ENCODE measurements around the gene PDAP1. TPM values are rescaled to one million over a fixed set of nuclear protein-coding genes. Genes with fewer than 3 reads are reported as not detected.

PDAP1 gene
- total RNA-seq, 4 donors from 2014 or later, result 85.9 to 116 (median 99.9) TPM

GRCh38 chr7:99375070-99375807 is 33.2 kb downstream of the PDAP1 start:
- Histone ChIP-seq H3K27ac (replicated peaks in 1 of 4) (peak overlapping the region; percentile 80 to 93 (median 90)), H3K36me3 (peaks cover 3 to 24% (median 14%) of the 10 kb centered on the region in 4 donors), H3K4me1 (peaks cover 40 to 60% (median 54%) of the 10 kb centered on the region in 4 donors), H3K27me3 (no peaks in the 10 kb centered on the region), H3K4me3 (peak overlapping the region; percentile 86 to 99 (median 92)), H3K9me3 (no peaks in the 10 kb centered on the region)
- TF ChIP-seq EP300 (IDR thresholded peaks at IDR 0.05), result no peak
- peak; percentile 66 to 76 for TF ChIP-seq POLR2AphosphoS5 (IDR thresholded peaks at IDR 0.05)
- no peak for TF ChIP-seq CTCF (IDR thresholded peaks at IDR 0.05)
- TF ChIP-seq POLR2A (IDR thresholded peaks at IDR 0.05; ENCODE audit: low read depth), result no peak
- WGBS, result 23% methylated on average over 9 of the region's 58 CpGs
- intact Hi-C loops (cut with DNase I), result no loop called here
- peak; percentile 93 for DNase-seq (ENCODE audit: extremely low spot score)

- H3K4me3 ChIP-seq, result peak within 1 kb of the TSS; percentile 86 to 99 (median 92)
- no peaks in the 10 kb centered on the region for H3K9me3 ChIP-seq
- TF ChIP-seq POLR2AphosphoS5 (IDR thresholded peaks at IDR 0.05), result peak; percentile 31 to 83
- no peak for TF ChIP-seq POLR2A (IDR thresholded peaks at IDR 0.05; ENCODE audit: low read depth)
- TF ChIP-seq CTCF (IDR thresholded peaks at IDR 0.05), result no peak
- no peak for TF ChIP-seq EP300 (IDR thresholded peaks at IDR 0.05)
- intact Hi-C loops (cut with DNase I), result no loop called here
- 7% methylated on average over 14 of the region's 95 CpGs for WGBS
- H3K4me1 ChIP-seq, result peaks cover 32 to 53% (median 47%) of the 10 kb centered on the region in 4 donors
- peaks cover 3 to 24% (median 15%) of the 10 kb centered on the region in 4 donors for H3K36me3 ChIP-seq
- peak within 1 kb of the TSS; percentile 80 to 93 (median 90) for H3K27ac ChIP-seq (replicated peaks in 1 of 4)
- DNase-seq (ENCODE audit: extremely low spot score), result peak; percentile 94
- H3K27me3 ChIP-seq, result no peaks in the 10 kb centered on the region
Measured at GRCh38 chr7:99374111-99375064, 34.0 kb downstream of the PDAP1 start, which contains the start of gene ARPC1B. TSS of gene ARPC1B (plus strand) at chr7:99374730. CDS start at chr7:99385715, 10,985 bp downstream.

GRCh38 chr7:99373091-99374066 is 35.0 kb downstream of the PDAP1 start:
- TF ChIP-seq POLR2A (IDR thresholded peaks at IDR 0.05; ENCODE audit: low read depth), result no peak
- TF ChIP-seq EP300 (IDR thresholded peaks at IDR 0.05), result no peak
- no peak for TF ChIP-seq CTCF (IDR thresholded peaks at IDR 0.05)
- TF ChIP-seq POLR2AphosphoS5 (IDR thresholded peaks at IDR 0.05), result no peak
- DNase-seq (ENCODE audit: extremely low spot score), result no peak
- 88% methylated on average over 41 of the region's 41 CpGs for WGBS
- Histone ChIP-seq H3K27ac (replicated peaks in 1 of 4) (peak overlapping the region; percentile 80 to 93 (median 90)), H3K4me3 (peak overlapping the region; percentile 86 to 99 (median 92)), H3K36me3 (peaks cover 1 to 32% (median 18%) of the 10 kb centered on the region in 4 donors), H3K27me3 (no peaks in the 10 kb centered on the region), H3K4me1 (peaks cover 23 to 43% (median 37%) of the 10 kb centered on the region in 4 donors), H3K9me3 (no peaks in the 10 kb centered on the region)
- intact Hi-C loops (cut with DNase I), result no loop called here
